Colonic mucosa (tissue), 4 donors: Measurements from ENCODE around the gene NRCAM. TPM values are rescaled to one million over a fixed set of nuclear protein-coding genes. Genes with fewer than 3 reads are reported as not detected.
A peak's percentile ranks its signal among the peaks of the same experiment; 100 is the strongest.

ENCODE experiments used
- DNase-seq: peaks from one replicate; pipeline ENCODE4 v3.0.0-alpha.2; 2020
- H3K27ac ChIP-seq: fragments of 200-600 bp; one replicate; pipeline ENCODE4 v1.8.0; 2021
- H3K27me3 ChIP-seq: fragments of 200-600 bp; one replicate; pipeline ENCODE4 v1.8.0; 2021
- H3K36me3 ChIP-seq: fragments of 200-600 bp; one replicate; pipeline ENCODE4 v1.8.0; 2021
- H3K4me1 ChIP-seq: fragments of 200-600 bp; one replicate; pipeline ENCODE4 v1.8.0; 2021; ENCODE audit warnings: mild to moderate bottlenecking
- H3K4me3 ChIP-seq: fragments of 200-600 bp; one replicate; pipeline ENCODE4 v1.8.0; 2021
- H3K9ac ChIP-seq, 2 donors: one replicate each; pipeline ENCODE4 v1.7.0; 2013; ENCODE audit warnings: control low read depth in 2 of 2, low read depth in 2 of 2, low read length in 2 of 2
- H3K9me3 ChIP-seq: fragments of 200-600 bp; one replicate; pipeline ENCODE4 v1.8.0; 2021
- CTCF ChIP-seq: fragments of 200-600 bp; IDR thresholded peaks from one replicate; pipeline ENCODE4 v1.8.0; 2022; ENCODE audit warnings: antibody characterized with exemption, mild to moderate bottlenecking
- intact Hi-C: fragments of 100-400 bp; cut with DNase I; formaldehyde crosslinking; loops from one replicate; pipeline ENCODE4 v1.14.1; 2022
- total RNA-seq, 2 donors: library from RNA; stranded (reverse); fragmentation: NEBNext Ultra II Directional in 1 of 2; extraction: Animal tissue kit (Norgen Biotek cat#: 25700) in 1 of 2; gene quantifications; one replicate each; pipeline ENCODE4 v1.2.1, GENCODE V29; 2021
- donor health status: healthy.
- donor health status: DM: no; HTN: no; CAD: no.
- donor health status: DM: no; HTN: no; CAD: no.

NRCAM gene
- total RNA-seq, 2 donors from 2014 or later, result 0.42 to 1.1 TPM

GRCh38 chr7:108147031-108147563, 309.1 kb downstream of the NRCAM start:
- H3K4me1 ChIP-seq, result no peaks in the 10 kb centered on the region
- H3K27ac ChIP-seq, result no peak overlapping the region
- TF ChIP-seq CTCF, result no peak
- intact Hi-C loops, result loop anchor here (5.0 to 10.0 kb wide), 2 partner anchors 35 to 262 kb away; no protein-coding TSS in a partner anchor
- no peak overlapping the region for H3K4me3 ChIP-seq
- DNase-seq, result no peak
- no peaks in the 10 kb centered on the region for H3K36me3 ChIP-seq
- H3K27me3 ChIP-seq, result no peaks in the 10 kb centered on the region
- no peak overlapping the region for H3K9ac ChIP-seq
- no peaks in the 10 kb centered on the region for H3K9me3 ChIP-seq

GRCh38 chr7:108146070-108146842, 310.0 kb downstream of the NRCAM start:
- H3K4me3 ChIP-seq, result no peak overlapping the region
- peak; percentile 85 for TF ChIP-seq CTCF
- no peaks in the 10 kb centered on the region for H3K27me3 ChIP-seq
- no peak overlapping the region for H3K9ac ChIP-seq
- no peaks in the 10 kb centered on the region for H3K9me3 ChIP-seq
- H3K4me1 ChIP-seq, result no peaks in the 10 kb centered on the region
- no peaks in the 10 kb centered on the region for H3K36me3 ChIP-seq
- intact Hi-C loops, result loop anchor here (5.0 to 10.0 kb wide), 2 partner anchors 34 to 261 kb away; no protein-coding TSS in a partner anchor
- H3K27ac ChIP-seq, result no peak overlapping the region
- peak; percentile 75 for DNase-seq

GRCh38 chr7:108145401-108145800, 310.8 kb downstream of the NRCAM start:
- Histone ChIP-seq H3K27ac (no peak overlapping the region), H3K9ac (no peak overlapping the region), H3K27me3 (no peaks in the 10 kb centered on the region), H3K9me3 (no peaks in the 10 kb centered on the region), H3K36me3 (no peaks in the 10 kb centered on the region), H3K4me3 (no peak overlapping the region), H3K4me1 (no peaks in the 10 kb centered on the region)
- no peak for DNase-seq
- intact Hi-C loops, result loop anchor here (5.0 to 10.0 kb wide), 2 partner anchors 33 to 261 kb away; no protein-coding TSS in a partner anchor
- no peak for TF ChIP-seq CTCF

GRCh38 chr7:108144931-108145330, 311.3 kb downstream of the NRCAM start:
- DNase-seq, result no peak
- H3K4me3 ChIP-seq, result no peak overlapping the region
- no peaks in the 10 kb centered on the region for H3K36me3 ChIP-seq
- no peaks in the 10 kb centered on the region for H3K4me1 ChIP-seq
- H3K27ac ChIP-seq, result no peak overlapping the region
- H3K9ac ChIP-seq, result no peak overlapping the region
- no peak for TF ChIP-seq CTCF
- no peaks in the 10 kb centered on the region for H3K27me3 ChIP-seq
- intact Hi-C loops, result loop anchor here (5.0 to 10.0 kb wide), 2 partner anchors 33 to 260 kb away; no protein-coding TSS in a partner anchor
- no peaks in the 10 kb centered on the region for H3K9me3 ChIP-seq

GRCh38 chr7:108143658-108144420, 312.4 kb downstream of the NRCAM start:
- H3K9me3 ChIP-seq, result no peaks in the 10 kb centered on the region
- DNase-seq, result no peak
- H3K36me3 ChIP-seq, result no peaks in the 10 kb centered on the region
- no peak overlapping the region for H3K27ac ChIP-seq
- intact Hi-C loops, result loop anchor here (10.0 kb wide), 1 partner anchor 259 kb away; no protein-coding TSS in a partner anchor
- no peaks in the 10 kb centered on the region for H3K27me3 ChIP-seq
- no peak overlapping the region for H3K9ac ChIP-seq
- no peak for TF ChIP-seq CTCF
- no peaks in the 10 kb centered on the region for H3K4me1 ChIP-seq
- H3K4me3 ChIP-seq, result no peak overlapping the region
